ENCODE data around the gene TAF3.

Gene TAF3

DNA sequence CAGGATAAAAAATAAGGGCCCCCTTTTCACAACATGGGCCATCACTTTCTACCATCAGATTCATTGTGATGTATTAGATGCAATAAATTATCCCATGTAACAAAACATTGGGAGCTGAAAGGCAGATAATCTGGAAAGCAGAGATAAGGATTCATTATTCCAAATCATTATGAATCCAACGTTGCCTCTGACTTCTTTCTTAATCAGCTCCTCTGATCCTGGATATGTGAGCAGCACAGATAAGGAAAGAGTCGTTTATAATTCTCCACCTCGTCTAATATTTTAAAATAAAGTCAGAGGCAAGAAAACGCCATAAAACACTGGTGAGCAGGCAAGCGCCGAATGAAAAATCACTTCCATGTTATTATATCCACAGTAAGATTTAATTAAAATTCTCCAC lies 222.3 kb downstream of the TAF3 start:
- TF ChIP-seq, protein P1, sequence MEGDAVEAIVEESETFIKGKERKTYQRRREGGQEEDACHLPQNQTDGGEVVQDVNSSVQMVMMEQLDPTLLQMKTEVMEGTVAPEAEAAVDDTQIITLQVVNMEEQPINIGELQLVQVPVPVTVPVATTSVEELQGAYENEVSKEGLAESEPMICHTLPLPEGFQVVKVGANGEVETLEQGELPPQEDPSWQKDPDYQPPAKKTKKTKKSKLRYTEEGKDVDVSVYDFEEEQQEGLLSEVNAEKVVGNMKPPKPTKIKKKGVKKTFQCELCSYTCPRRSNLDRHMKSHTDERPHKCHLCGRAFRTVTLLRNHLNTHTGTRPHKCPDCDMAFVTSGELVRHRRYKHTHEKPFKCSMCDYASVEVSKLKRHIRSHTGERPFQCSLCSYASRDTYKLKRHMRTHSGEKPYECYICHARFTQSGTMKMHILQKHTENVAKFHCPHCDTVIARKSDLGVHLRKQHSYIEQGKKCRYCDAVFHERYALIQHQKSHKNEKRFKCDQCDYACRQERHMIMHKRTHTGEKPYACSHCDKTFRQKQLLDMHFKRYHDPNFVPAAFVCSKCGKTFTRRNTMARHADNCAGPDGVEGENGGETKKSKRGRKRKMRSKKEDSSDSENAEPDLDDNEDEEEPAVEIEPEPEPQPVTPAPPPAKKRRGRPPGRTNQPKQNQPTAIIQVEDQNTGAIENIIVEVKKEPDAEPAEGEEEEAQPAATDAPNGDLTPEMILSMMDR (IDR thresholded peaks at IDR 0.05; ENCODE audit: insufficient read depth, missing control alignments) = no peak
- FAIRE-seq (no peak), DNase-seq (ENCODE audit: insufficient read length, low spot score) (no peak)

DNA sequence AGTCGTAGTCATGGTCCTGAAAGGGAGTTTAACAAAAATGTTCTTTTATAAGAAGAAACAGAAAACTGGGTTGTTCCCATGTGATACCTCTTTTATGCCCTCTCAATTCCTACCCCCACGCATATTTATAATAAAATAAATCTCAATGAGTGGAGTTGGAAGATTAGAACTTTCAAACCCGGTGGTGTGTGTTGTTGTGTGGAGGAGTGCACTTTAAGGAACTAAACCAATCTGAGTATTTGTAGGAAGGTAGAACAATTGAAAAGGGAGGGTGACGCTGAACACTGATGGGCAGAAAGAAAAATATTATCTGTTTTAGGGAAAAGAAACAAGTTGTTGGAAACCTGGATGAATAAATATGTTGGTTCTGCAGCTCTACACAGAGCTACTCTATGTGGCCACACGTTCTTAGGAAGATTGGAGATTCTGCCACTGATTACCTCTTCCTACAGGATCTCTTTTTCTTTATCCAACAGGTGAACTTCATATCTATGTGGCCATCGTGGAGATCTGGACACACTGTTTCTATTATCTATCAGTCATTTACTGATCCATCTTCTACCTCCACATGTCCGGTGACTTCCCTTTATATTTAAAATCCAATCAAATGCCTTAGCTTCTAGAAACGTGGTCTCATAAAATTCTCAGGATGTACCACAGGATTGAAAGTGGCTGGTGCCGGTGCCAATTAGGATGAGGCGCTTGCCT lies 223.1 kb downstream of the TAF3 start:
- TF ChIP-seq, protein P1 (IDR thresholded peaks at IDR 0.05; ENCODE audit: insufficient read depth, missing control alignments) = no peak
- DNase-seq (ENCODE audit: insufficient read length, low spot score) (no peak), FAIRE-seq (no peak)

DNA sequence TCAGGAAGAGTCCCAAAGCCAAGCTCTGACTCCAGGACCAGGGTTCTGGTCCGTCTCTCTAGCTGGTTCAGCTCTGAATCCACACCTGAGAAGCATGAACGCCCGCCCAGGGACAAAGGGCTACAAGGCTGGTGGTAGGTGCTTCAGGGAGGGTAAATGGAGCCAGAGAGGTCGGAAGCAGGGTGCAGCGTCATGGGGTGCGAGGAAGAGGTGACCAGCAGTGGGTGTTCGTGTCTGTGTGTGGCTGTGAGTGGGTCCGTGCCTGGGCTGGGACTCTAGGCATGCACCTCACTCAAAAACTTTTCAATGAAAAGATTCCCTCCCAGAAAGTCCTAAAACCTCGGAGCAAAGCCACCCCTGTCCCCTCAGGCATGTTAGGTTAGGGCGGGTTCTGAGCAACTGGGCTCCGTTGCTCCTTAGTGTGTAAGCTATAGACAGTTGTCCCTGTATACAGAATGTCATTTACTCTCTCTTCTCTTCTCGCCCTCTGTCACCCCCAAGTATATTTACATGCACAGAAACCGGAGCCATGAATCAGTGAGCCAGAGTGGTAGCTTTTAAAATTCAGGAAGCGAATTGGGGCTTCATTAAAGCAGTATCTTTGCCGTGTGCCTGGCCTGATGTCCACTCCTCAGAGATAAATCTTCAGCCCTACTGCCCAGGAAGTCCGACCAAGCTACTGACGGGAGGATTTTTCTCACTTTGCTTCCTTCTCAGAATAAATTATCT lies 223.9 kb downstream of the TAF3 start:
- TF ChIP-seq, protein P1 (IDR thresholded peaks at IDR 0.05; ENCODE audit: insufficient read depth, missing control alignments) = no peak
- DNase-seq (ENCODE audit: insufficient read length, low spot score) (no peak), FAIRE-seq (no peak)

DNA sequence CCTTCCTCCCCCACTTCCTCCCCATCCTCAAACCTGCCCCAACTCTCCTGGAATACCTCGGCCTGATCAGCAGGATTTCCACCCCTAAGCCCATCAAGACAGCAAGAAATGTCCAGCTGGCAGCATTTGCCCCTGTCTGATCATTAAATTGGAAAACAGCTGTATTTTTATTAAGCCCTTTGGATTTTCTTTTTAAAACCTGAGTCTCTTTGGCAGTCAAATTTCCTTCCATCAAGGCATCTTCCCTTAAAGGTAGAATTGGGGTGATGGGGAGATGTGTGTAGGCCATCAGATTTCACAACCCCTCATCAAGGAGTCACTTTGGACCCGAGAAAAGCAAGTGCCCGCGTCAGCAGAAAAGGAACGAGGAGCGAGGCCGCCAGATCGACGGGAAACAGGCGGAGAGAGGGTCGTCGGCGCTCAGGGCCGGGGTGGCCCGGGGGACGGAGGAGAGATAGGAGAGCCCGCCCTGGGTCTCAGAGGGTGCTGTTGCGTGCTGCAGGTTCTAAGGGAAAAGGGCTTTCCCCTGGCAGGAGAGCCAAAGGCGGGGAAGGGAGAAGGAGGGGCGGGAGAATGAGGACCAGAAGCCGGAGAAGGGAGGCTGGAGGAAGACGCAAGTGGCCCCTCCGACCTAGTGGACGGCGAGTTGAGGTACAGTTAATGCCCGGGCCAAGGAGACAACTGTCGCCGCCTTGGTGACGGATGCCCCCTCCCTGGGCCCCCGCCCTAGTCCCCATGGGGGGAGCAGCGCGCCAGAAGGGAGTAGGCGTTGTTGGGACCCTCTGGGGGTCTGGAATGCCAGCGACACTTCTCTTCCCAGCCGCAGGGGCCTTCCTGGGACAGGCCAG lies 224.6 kb downstream of the TAF3 start:
- TF ChIP-seq, protein P1 (IDR thresholded peaks at IDR 0.05; ENCODE audit: insufficient read depth, missing control alignments) = no peak
- DNase-seq (ENCODE audit: insufficient read length, low spot score) (no peak), FAIRE-seq (no peak)

DNA sequence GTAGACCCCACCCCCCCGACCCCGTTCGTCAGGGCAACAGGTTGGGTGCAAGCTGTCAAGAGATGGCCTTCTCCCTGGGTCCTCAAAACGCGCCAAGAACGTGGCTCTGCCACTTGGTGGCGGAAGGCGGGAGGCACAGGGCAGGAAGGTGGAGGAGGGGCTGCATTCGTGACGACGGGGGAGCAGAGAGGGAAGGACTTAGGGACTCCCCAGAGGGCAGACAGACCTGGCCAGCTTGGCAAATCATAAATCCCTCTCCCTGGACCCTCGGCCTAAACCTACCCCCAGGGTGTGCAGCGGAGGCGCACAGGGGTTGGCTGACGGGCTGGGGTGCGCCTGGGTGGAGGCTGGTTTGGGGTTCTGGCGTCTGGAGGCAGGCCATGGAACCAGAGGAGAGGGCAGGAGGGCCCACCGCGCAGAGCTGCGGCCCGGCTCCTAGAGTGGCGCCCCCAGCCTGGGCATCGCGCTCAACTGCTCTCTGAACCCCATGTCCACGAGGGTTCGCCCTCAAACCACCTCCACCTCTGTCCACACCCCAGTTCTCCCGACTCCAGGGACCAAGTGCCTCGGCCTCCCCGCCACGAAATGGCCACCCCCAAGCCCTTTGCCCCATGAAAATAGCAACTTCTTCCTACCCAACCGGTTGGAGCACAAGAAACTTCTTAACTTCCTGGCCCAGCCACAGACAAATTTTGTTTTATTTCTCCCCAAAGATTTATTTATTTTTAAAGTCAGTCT lies 225.4 kb downstream of the TAF3 start:
- TF ChIP-seq, protein P1 (IDR thresholded peaks at IDR 0.05; ENCODE audit: insufficient read depth, missing control alignments) = no peak
- FAIRE-seq = no peak
- DNase-seq (ENCODE audit: insufficient read length, low spot score) = no peak

DNA sequence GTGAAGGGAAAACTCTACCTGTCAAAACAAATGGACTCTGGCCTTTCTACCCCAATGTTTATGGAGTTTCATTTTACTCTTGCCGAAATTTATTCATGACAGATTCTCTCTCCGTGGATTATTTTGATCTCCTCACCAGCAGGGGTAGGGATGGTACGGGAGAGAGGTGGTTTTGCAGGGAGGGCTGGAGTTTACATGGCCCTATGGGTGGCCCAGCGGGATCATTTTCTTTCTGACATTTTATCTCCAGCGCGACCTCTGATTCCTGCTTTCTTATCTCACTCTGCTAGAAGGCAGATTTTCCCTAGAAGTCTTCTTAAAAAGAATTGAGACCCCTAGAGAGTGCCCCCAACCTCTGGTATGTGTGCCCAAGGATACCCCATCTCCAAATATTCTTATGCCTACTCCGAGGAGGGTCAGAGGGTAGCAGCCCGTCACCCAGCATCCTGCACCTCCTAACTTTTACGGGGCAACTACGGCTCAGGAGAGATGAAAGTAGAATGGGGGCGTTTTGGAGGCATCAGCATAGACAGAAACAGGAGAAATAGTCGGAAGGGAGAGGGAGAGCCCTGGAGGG lies 226.1 kb downstream of the TAF3 start:
- DNase-seq (ENCODE audit: insufficient read length, low spot score) (no peak), FAIRE-seq (no peak)
- TF ChIP-seq, protein P1 (IDR thresholded peaks at IDR 0.05; ENCODE audit: insufficient read depth, missing control alignments) = no peak

Measured in D721Med (cell line).